NCI-H146 treated with DMSO at 0.1 percent for 48 hours (cell line): ENCODE measurements around the gene PLD3.

Source experiments
- DNase-seq: peaks from one replicate; lab custom pipeline; 2025; ENCODE audit not compliant: unreplicated experiment; lab: John Stamatoyannopoulos, UW

Gene PLD3

GRCh38 chr19:40348125-40348913 lies at the start of gene PLD3, which contains the start of gene C19orf47:
PLD3 (plus strand) TSS chr19:40348695; CDS start chr19:40366484, 17,789 bp downstream.
C19orf47 (minus strand) TSS chr19:40348397; CDS start chr19:40341857, 6,540 bp downstream.
- DNase-seq: peak; percentile 98

- no peak for DNase-seq
Measured at GRCh38 chr19:40300668-40301067, 47.8 kb upstream of the PLD3 start.

- no peak for DNase-seq
Measured at GRCh38 chr19:40302224-40303011, 46.1 kb upstream of the PLD3 start.

GRCh38 chr19:40303765-40304164 lies 44.7 kb upstream of the PLD3 start:
- DNase-seq: no peak

- DNase-seq: no peak
Measured at GRCh38 chr19:40304306-40304705, 44.2 kb upstream of the PLD3 start.

GRCh38 chr19:40305403-40305802 lies 43.1 kb upstream of the PLD3 start:
- DNase-seq: peak; percentile 30

GRCh38 chr19:40309666-40310065 lies 38.8 kb upstream of the PLD3 start:
- DNase-seq: no peak

- DNase-seq: no peak
Measured at GRCh38 chr19:40312533-40312932, 36.0 kb upstream of the PLD3 start.

- DNase-seq: no peak
Measured at GRCh38 chr19:40313229-40313983, 35.1 kb upstream of the PLD3 start.

GRCh38 chr19:40314656-40315055 lies 33.8 kb upstream of the PLD3 start:
- DNase-seq: no peak

- DNase-seq: no peak
Measured at GRCh38 chr19:40315812-40316470, 32.6 kb upstream of the PLD3 start.

GRCh38 chr19:40317338-40317737 lies 31.2 kb upstream of the PLD3 start:
- no peak for DNase-seq

GRCh38 chr19:40320558-40320935 lies 27.9 kb upstream of the PLD3 start:
- DNase-seq: no peak

- no peak for DNase-seq
Measured at GRCh38 chr19:40321076-40321475, 27.4 kb upstream of the PLD3 start.

- DNase-seq: no peak
Measured at GRCh38 chr19:40321566-40322270, 26.8 kb upstream of the PLD3 start.

- no peak for DNase-seq
Measured at GRCh38 chr19:40322271-40322610, 26.3 kb upstream of the PLD3 start.

- no peak for DNase-seq
Measured at GRCh38 chr19:40322951-40323615, 25.4 kb upstream of the PLD3 start.

GRCh38 chr19:40323705-40324104 lies 24.8 kb upstream of the PLD3 start:
- DNase-seq: no peak

GRCh38 chr19:40326201-40326600 lies 22.3 kb upstream of the PLD3 start:
- no peak for DNase-seq

- no peak for DNase-seq
Measured at GRCh38 chr19:40331052-40331451, 17.4 kb upstream of the PLD3 start.
